Calu3 (cell line): ENCODE measurements around the gene LILRB3. TPM values are rescaled to one million over a fixed set of nuclear protein-coding genes. Genes with fewer than 3 reads are reported as not detected.
"Not testable (repeated sequence)": the region's sequence is repeated elsewhere in the genome, so short reads cannot be mapped to it uniquely, and the experiment has no call there.

Source experiments
- BruUV-seq: library from RNA; stranded (reverse); fragments of 400-500 nt; replicated peaks from 2 replicates; lab custom pipeline; 2021; lab: Mats Ljungman, UMichigan
- CTCF ChIA-PET: fragments of 300-600 bp; sonication (Branson Sonifier 250); formaldehyde crosslinking; loops from one replicate; lab custom pipeline; 2022; ENCODE audit warnings: antibody characterized with exemption; lab: Charles Lee
- DNase-seq: peaks from one replicate; pipeline ENCODE4 v3.0.0; 2022
- H3K27ac Mint-ChIP-seq: one replicate; pipeline ENCODE4 v1.8.0; 2022; ENCODE audit warnings: mixed read lengths; ENCODE audit not compliant: unreplicated experiment
- H3K27me3 Mint-ChIP-seq: one replicate; pipeline ENCODE4 v1.8.0; 2022; ENCODE audit warnings: mixed read lengths; ENCODE audit not compliant: unreplicated experiment
- H3K36me3 Mint-ChIP-seq: one replicate; pipeline ENCODE4 v1.8.0; 2022; ENCODE audit warnings: mild to moderate bottlenecking, moderate library complexity, mixed read lengths; ENCODE audit not compliant: insufficient read depth, unreplicated experiment
- H3K4me1 Mint-ChIP-seq: one replicate; pipeline ENCODE4 v1.8.0; 2022; ENCODE audit warnings: mild to moderate bottlenecking, low read depth, mixed read lengths; ENCODE audit not compliant: unreplicated experiment
- H3K4me3 Mint-ChIP-seq: one replicate; pipeline ENCODE4 v1.8.0; 2022; ENCODE audit warnings: mild to moderate bottlenecking, low read depth, moderate library complexity, mixed read lengths; ENCODE audit not compliant: unreplicated experiment
- H3K9me3 Mint-ChIP-seq: one replicate; pipeline ENCODE4 v1.8.0; 2022; ENCODE audit warnings: low read depth, mixed read lengths; ENCODE audit not compliant: unreplicated experiment
- CTCF ChIP-seq: fragments of 200-600 bp; IDR thresholded peaks from one replicate; pipeline ENCODE4 v1.8.0; 2022; ENCODE audit warnings: antibody characterized with exemption; ENCODE audit not compliant: unreplicated experiment
- intact Hi-C: fragments of 100-400 bp; cut with micrococcal nuclease; formaldehyde crosslinking; loops from one replicate; pipeline ENCODE4 v1.10.0; 2022; ENCODE audit not compliant: unreplicated experiment
- total RNA-seq: library from RNA; stranded (reverse); gene quantifications from 2 replicates; pipeline ENCODE4 v1.2.3, GENCODE V29; 2022

LILRB3 gene
- total RNA-seq, 1 experiment from 2014 or later, result not detected

GRCh38 chr19:54188215-54188871 is 34.5 kb downstream of the LILRB3 start:
- Mint-ChIP-seq H3K4me3 (peak overlapping the region; percentile 82), H3K36me3 (peaks cover 93% of the 10 kb centered on the region), H3K9me3 (no peaks in the 10 kb centered on the region), H3K4me1 (peaks cover 27% of the 10 kb centered on the region), H3K27ac (peak overlapping the region; percentile 25), H3K27me3 (no peaks in the 10 kb centered on the region)
- CTCF ChIA-PET, result interaction anchor here (0.6 to 3.7 kb wide), 10 partner anchors 16 to 395 kb away, joined by 3 to 35 read pairs (median 7); partner anchors contain the start of genes CNOT3, LENG1, MYADM and TMC4
- TF ChIP-seq CTCF, result no peak
- DNase-seq, result peak; percentile 54
- intact Hi-C loops, result no loop called here
- BruUV-seq, result no TSS peak

- Mint-ChIP-seq H3K36me3 (peaks cover 83% of the 10 kb centered on the region), H3K9me3 (no peaks in the 10 kb centered on the region), H3K27ac (peak overlapping the region; percentile 15), H3K4me3 (peak overlapping the region; percentile 82), H3K4me1 (peaks cover 22% of the 10 kb centered on the region), H3K27me3 (no peaks in the 10 kb centered on the region)
- CTCF ChIA-PET, result interaction anchor here (0.6 kb wide), 1 partner anchor 676 kb away, joined by 8 read pairs; no protein-coding TSS in a partner anchor
- DNase-seq, result no peak
- TF ChIP-seq CTCF, result no peak
- BruUV-seq, result no TSS peak
- intact Hi-C loops, result no loop called here
Measured at GRCh38 chr19:54186934-54187381, 35.8 kb downstream of the LILRB3 start.

GRCh38 chr19:54186351-54186750 is 36.5 kb downstream of the LILRB3 start:
- no peak overlapping the region for H3K27ac Mint-ChIP-seq
- H3K36me3 Mint-ChIP-seq, result peaks cover 80% of the 10 kb centered on the region
- peaks cover 16% of the 10 kb centered on the region for H3K4me1 Mint-ChIP-seq
- CTCF ChIA-PET, result no interaction called here
- BruUV-seq, result TSS peak; percentile 13
- no peaks in the 10 kb centered on the region for H3K27me3 Mint-ChIP-seq
- no peak for DNase-seq
- intact Hi-C loops, result no loop called here
- H3K9me3 Mint-ChIP-seq, result no peaks in the 10 kb centered on the region
- peak overlapping the region; percentile 82 for H3K4me3 Mint-ChIP-seq
- TF ChIP-seq CTCF, result no peak

- Mint-ChIP-seq H3K27ac (no peak overlapping the region), H3K9me3 (no peaks in the 10 kb centered on the region), H3K4me1 (peaks cover 15% of the 10 kb centered on the region), H3K36me3 (peaks cover 75% of the 10 kb centered on the region), H3K27me3 (no peaks in the 10 kb centered on the region), H3K4me3 (no peak overlapping the region)
- BruUV-seq, result no TSS peak
- intact Hi-C loops, result no loop called here
- TF ChIP-seq CTCF, result no peak
- DNase-seq, result no peak
- CTCF ChIA-PET, result no interaction called here
Measured at GRCh38 chr19:54183431-54183830, 39.4 kb downstream of the LILRB3 start.

GRCh38 chr19:54181894-54182293 is 40.9 kb downstream of the LILRB3 start:
- peaks cover 72% of the 10 kb centered on the region for H3K36me3 Mint-ChIP-seq
- CTCF ChIA-PET, intact Hi-C loops: not testable (repeated sequence)

More at GRCh38 chr19:54181894-54182293, 40.9 kb downstream of the LILRB3 start:
- DNase-seq, H3K4me1 Mint-ChIP-seq, H3K4me3 Mint-ChIP-seq, BruUV-seq, H3K27me3 Mint-ChIP-seq, H3K9me3 Mint-ChIP-seq, H3K27ac Mint-ChIP-seq: not testable (repeated sequence)
